BLaER1 (cell line): Measurements from ENCODE around the gene LELP1.
A peak's percentile ranks its signal among the peaks of the same experiment; 100 is the strongest.
"Not testable (repeated sequence)": the region's sequence is repeated elsewhere in the genome, so short reads cannot be mapped to it uniquely, and the experiment has no call there.

Experiments
- H3K27ac ChIP-seq: shearing (Covaris generic); formaldehyde crosslinking; 2 replicates; pipeline ENCODE4 v1.8.1; 2022
- H3K27me3 ChIP-seq: shearing (Covaris generic); formaldehyde crosslinking; 2 replicates; pipeline ENCODE4 v1.8.1; 2022
- H3K36me3 ChIP-seq: shearing (Covaris generic); formaldehyde crosslinking; 2 replicates; pipeline ENCODE4 v1.8.1; 2022
- H3K4me1 ChIP-seq: shearing (Covaris generic); formaldehyde crosslinking; 2 replicates; pipeline ENCODE4 v1.8.1; 2022
- H3K4me2 ChIP-seq: shearing (Covaris generic); formaldehyde crosslinking; 2 replicates; pipeline ENCODE4 v1.8.1; 2022
- H3K4me3 ChIP-seq: shearing (Covaris generic); formaldehyde crosslinking; 2 replicates; pipeline ENCODE4 v1.8.1; 2022
- H3K9ac ChIP-seq: shearing (Covaris generic); formaldehyde crosslinking; 2 replicates; pipeline ENCODE4 v1.8.1; 2022
- H3K9me3 ChIP-seq: shearing (Covaris generic); formaldehyde crosslinking; 2 replicates; pipeline ENCODE4 v1.8.1; 2022
- H4K20me1 ChIP-seq: shearing (Covaris generic); formaldehyde crosslinking; 2 replicates; pipeline ENCODE4 v1.8.1; 2022
- Cebpa-rat ChIP-seq: shearing (Covaris generic); IDR thresholded peaks from 2 replicates; pipeline ENCODE4 v1.8.1; 2022

The LELP1 gene

DNA sequence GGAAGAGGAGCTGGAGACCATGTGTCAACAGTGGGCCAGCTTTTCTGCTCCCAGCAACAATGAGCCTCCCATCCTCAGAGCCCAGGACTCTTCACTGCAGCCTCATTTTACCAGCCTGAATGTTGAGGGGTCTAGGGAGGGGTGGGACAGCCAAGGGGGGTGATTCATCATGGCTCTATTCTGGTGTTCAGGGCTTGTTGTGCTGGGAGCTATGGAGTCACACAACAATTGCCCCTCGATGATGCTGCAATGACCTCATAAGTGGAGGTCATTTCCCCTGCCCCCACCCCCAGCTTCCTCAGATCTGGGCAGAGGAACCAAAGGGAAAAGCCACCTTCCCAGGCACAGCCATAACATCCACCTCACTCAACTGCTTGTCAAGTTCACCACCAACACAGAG lies at the start of gene LELP1:
Gene LELP1, plus strand, starts transcription at position 301 of the 400 bp plus-strand sequence. CDS start 1,278 bp downstream, outside the sequence.
- no peaks in the 10 kb centered on the region for H3K9me3 ChIP-seq
- no peaks in the 10 kb centered on the region for H4K20me1 ChIP-seq
- no peak within 1 kb of the TSS for H3K4me3 ChIP-seq
- H3K4me1 ChIP-seq, result no peaks in the 10 kb centered on the region
- no peak within 1 kb of the TSS for H3K9ac ChIP-seq
- no peak within 1 kb of the TSS for H3K27ac ChIP-seq
- TF ChIP-seq Cebpa-rat, result no peak
- no peak within 1 kb of the TSS for H3K4me2 ChIP-seq
- H3K27me3 ChIP-seq, result no peaks in the 10 kb centered on the region
- H3K36me3 ChIP-seq, result no peaks in the 10 kb centered on the region

DNA sequence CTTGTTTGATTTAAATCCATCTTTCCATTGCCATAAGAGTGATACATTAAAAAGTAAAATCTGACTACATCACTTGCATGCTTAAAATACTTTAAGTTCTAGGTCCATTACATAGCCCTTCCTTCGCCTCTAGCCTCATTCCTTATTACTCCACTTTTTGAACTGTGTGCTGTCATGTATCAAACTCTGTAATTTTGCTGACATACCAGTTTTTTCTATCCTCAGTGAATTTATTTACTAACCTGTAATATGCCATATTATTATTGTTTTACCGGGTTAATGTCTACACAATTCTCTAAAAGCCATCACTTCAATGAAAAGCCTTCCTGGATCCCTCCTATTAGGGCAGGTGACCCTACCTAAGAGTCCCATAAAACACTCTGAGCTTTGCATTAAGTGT lies 47.7 kb upstream of the LELP1 start:
- Histone ChIP-seq H3K9me3 (peaks cover 27% of the 10 kb centered on the region), H3K4me3 (no peak overlapping the region), H3K27me3 (no peaks in the 10 kb centered on the region), H4K20me1 (no peaks in the 10 kb centered on the region), H3K27ac (no peak overlapping the region), H3K36me3 (no peaks in the 10 kb centered on the region), H3K9ac (no peak overlapping the region), H3K4me2 (no peak overlapping the region), H3K4me1 (no peaks in the 10 kb centered on the region)
- TF ChIP-seq Cebpa-rat, result no peak

DNA sequence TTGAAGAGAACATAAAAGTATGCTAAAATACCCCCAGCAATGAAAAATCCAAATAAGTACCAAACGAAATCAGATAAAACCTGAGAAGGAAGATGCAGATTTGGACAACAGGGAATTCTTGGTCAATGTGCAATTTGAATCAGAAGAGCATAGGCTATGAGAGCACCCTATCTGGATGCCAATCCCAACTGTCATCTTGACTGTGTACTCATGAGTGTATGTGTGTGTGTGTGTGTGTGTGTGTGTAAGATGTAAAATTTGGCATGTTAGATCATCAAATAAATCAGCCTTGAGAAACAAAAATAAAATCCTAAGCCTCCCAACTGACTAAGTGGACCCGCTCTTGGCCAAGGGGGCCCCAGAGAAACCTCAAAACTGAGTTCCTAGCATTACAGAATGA lies 34.5 kb upstream of the LELP1 start:
- Histone ChIP-seq H3K9ac (no peak overlapping the region), H3K4me2 (no peak overlapping the region), H3K4me1 (no peaks in the 10 kb centered on the region), H3K36me3 (no peaks in the 10 kb centered on the region), H4K20me1 (no peaks in the 10 kb centered on the region), H3K27me3 (no peaks in the 10 kb centered on the region), H3K9me3 (no peaks in the 10 kb centered on the region), H3K27ac (no peak overlapping the region), H3K4me3 (no peak overlapping the region)
- no peak for TF ChIP-seq Cebpa-rat

DNA sequence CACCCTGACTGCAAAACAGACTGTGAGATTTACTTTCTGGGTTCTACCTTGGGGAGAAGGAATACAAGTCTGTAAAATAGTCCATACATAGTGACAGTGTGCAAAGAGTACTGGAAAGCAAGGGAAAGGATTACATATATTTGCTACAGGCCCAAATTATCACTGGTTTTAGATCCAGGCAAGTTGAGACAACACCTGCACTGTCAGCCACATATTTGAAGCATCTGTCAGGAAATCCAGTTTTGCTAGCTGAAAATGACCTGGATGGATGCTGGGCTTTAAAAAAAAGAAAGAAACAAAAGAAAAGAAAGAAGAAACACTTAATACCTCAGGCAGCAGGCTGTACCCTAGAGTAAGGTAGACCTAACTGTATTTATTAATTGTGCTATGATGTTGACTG lies 28.6 kb upstream of the LELP1 start:
- Histone ChIP-seq H3K27me3 (no peaks in the 10 kb centered on the region), H3K4me1 (no peaks in the 10 kb centered on the region), H3K9me3 (no peaks in the 10 kb centered on the region), H3K9ac (no peak overlapping the region), H3K4me3 (no peak overlapping the region), H3K27ac (no peak overlapping the region), H3K4me2 (no peak overlapping the region), H3K36me3 (no peaks in the 10 kb centered on the region), H4K20me1 (no peaks in the 10 kb centered on the region)
- TF ChIP-seq Cebpa-rat, result no peak

DNA sequence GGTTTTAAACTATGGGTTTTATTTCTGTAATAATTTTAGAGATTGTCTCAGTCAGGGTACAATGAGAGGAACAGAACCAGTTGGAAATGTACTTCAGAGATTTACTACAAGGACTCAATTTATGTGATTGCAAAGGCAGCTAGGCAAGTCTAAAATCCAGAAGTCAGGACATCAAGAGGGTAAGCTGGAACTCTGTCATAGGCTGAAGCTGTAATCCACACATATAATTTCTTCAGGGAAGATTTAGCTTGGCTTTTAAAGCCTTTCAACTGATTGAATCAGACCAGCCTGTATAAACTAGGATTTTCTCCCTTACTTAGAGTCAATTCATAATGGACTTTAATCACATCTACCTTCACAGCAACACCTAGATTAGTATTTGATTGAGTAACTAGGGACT lies 24.3 kb upstream of the LELP1 start:
- no peak overlapping the region for H3K9ac ChIP-seq
- H3K27me3 ChIP-seq, result no peaks in the 10 kb centered on the region
- no peaks in the 10 kb centered on the region for H3K36me3 ChIP-seq

DNA sequence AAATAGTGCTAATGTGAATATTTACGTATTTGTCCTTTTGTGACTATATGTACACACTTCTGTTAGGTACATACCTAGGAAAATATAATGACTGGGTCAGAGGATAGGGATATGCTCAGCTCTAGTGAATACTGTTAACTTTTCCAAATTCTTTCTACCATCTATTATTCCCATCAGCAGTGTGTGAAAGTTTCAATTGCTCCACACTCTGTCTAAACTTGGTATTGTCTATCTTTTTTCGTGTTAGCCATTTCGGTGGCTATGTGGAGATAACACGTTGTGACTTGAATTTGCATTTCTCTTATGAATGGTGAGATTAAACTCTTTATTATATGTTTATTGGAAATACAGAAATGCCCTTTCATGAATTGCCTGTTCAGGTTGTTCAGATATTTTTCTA lies 22.7 kb upstream of the LELP1 start:
- no peaks in the 10 kb centered on the region for H4K20me1 ChIP-seq
- H3K4me3 ChIP-seq, result no peak overlapping the region
- no peak overlapping the region for H3K27ac ChIP-seq
- H3K27me3 ChIP-seq, result no peaks in the 10 kb centered on the region
- peaks cover 13% of the 10 kb centered on the region for H3K9me3 ChIP-seq
- TF ChIP-seq Cebpa-rat, result no peak
- H3K9ac ChIP-seq, result no peak overlapping the region
- no peak overlapping the region for H3K4me2 ChIP-seq
- H3K36me3 ChIP-seq, result no peaks in the 10 kb centered on the region
- H3K4me1 ChIP-seq, result no peaks in the 10 kb centered on the region

More for the DNA sequence above, 24.3 kb upstream of the LELP1 start:
- no peaks in the 10 kb centered on the region for H3K4me1 ChIP-seq
- no peaks in the 10 kb centered on the region for H4K20me1 ChIP-seq
- H3K4me2 ChIP-seq, result no peak overlapping the region
- no peak overlapping the region for H3K27ac ChIP-seq
- H3K9me3 ChIP-seq, result peaks cover 6% of the 10 kb centered on the region
- TF ChIP-seq Cebpa-rat, result no peak
- H3K4me3 ChIP-seq, result no peak overlapping the region

DNA sequence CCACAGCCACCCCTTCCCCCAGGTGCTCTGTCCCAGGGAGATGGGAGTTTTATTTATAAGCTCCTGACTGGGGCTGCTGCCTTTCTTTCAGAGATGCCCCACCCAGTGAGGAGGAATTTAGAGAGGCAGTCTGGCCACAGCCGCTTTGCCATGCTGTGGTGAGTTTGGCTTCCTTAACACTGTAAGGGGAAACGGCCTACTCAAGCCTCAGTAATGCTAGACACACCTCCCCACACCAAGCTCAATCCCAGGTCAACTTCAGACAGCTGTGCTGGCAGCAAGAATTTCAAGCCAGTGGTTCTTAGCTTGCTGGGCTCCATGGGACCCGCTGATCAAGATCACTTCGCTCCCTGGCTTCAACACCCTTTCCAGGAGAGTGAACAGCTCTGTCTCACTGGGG lies 14.9 kb upstream of the LELP1 start:
- not testable (repeated sequence) for H3K36me3 ChIP-seq, H3K4me3 ChIP-seq, H4K20me1 ChIP-seq, H3K27ac ChIP-seq, H3K27me3 ChIP-seq, H3K9ac ChIP-seq
- Histone ChIP-seq H3K4me1 (peaks cover 17% of the 10 kb centered on the region), H3K4me2 (peak overlapping the region; percentile 57), H3K9me3 (peaks cover 23% of the 10 kb centered on the region)

DNA sequence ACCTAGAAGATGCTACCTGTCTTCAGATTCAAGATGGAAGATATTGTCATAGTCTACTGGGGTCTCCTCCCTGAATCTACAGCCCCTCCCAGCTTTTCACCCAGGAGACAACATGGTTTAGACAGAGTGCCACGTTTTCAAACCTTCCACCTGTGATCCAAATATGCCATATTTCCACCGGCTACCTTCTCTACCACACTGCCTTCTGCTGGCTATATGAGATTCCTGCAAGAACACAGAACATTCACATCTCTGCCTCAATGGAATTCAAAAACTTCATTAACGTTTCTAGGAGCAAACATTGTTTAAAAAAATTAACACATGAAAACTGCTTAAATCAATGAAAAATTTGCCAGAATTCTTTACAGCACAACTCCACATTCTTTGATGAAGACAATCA lies 12.9 kb upstream of the LELP1 start:
- no peaks in the 10 kb centered on the region for H3K27me3 ChIP-seq
- no peak overlapping the region for H3K9ac ChIP-seq
- no peaks in the 10 kb centered on the region for H4K20me1 ChIP-seq
- H3K9me3 ChIP-seq, result peaks cover 14% of the 10 kb centered on the region; the same call in 1 of the 2 replicates
- no peak overlapping the region for H3K4me3 ChIP-seq
- TF ChIP-seq Cebpa-rat, result no peak
- H3K27ac ChIP-seq, result no peak overlapping the region
- no peak overlapping the region for H3K4me2 ChIP-seq
- H3K36me3 ChIP-seq, result no peaks in the 10 kb centered on the region
- peaks cover 17% of the 10 kb centered on the region for H3K4me1 ChIP-seq

DNA sequence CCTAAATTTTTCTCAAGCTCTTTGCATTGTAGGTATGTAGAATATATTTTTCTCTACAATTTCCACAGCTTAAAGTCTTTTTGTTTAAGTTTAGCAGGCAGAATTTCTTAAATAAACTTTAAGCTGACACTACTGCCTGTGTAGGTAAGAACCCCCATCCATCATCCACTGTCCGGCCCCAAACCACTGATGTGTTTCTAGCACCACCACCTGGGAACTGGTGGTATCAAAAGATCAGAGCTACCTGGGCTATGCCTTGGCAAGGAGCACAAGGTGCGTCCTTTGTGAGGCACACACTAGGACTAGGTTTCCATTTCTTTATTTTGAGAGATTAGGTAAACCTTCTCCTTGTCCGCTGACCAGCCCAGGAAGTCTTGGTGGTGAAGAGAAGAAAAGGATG lies 10.5 kb upstream of the LELP1 start:
- no peaks in the 10 kb centered on the region for H3K36me3 ChIP-seq
- peaks cover 16% of the 10 kb centered on the region for H3K4me1 ChIP-seq
- no peaks in the 10 kb centered on the region for H4K20me1 ChIP-seq
- no peaks in the 10 kb centered on the region for H3K9me3 ChIP-seq
- no peak overlapping the region for H3K4me3 ChIP-seq
- no peak for TF ChIP-seq Cebpa-rat
- no peak overlapping the region for H3K4me2 ChIP-seq
- H3K9ac ChIP-seq, result no peak overlapping the region
- no peaks in the 10 kb centered on the region for H3K27me3 ChIP-seq
- no peak overlapping the region for H3K27ac ChIP-seq

DNA sequence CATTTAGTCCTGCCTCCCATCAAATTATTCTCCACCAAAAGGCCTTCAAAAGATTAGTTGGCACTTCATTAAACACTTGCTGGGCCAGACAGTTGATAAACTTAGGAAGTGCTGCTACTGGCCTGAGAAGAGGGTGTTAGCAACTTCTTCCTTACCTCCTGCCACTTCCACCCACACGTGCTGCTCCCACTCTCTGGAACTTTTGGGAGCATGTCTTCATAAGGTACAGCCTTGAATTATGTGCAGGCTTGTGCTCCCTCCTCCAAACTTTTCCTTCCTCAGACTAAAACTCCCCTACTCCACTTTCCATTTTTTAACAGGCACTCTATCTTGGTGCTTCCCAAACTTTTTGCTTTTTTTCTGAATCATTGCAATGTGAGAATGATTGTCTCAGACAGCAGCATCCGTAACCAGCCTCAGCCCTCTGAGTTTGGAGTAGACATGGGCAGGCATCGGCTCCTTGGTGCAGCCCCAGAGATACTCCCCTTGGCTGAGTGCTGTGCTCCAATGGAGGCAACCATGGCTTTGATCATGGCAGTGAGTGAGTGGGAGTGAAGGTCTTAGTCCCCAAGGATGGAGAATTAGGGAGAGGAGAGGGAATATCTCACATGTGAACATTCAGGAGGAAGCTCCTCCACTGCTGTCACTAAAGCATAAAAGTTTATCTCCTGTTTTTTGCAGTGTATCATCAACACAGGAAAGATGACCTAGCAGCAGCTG lies 8.7 kb upstream of the LELP1 start:
- H3K4me2 ChIP-seq, result no peak overlapping the region
- 0 out of 2 replicates have a peak, but pooled peaks cover 4% of the 10 kb centered on the region for H3K4me1 ChIP-seq
- H3K9ac ChIP-seq, result no peak overlapping the region
- no peaks in the 10 kb centered on the region for H3K36me3 ChIP-seq
- no peak for TF ChIP-seq Cebpa-rat
- H4K20me1 ChIP-seq, result no peaks in the 10 kb centered on the region
- H3K27ac ChIP-seq, result no peak overlapping the region
- no peaks in the 10 kb centered on the region for H3K27me3 ChIP-seq
- no peaks in the 10 kb centered on the region for H3K9me3 ChIP-seq
- H3K4me3 ChIP-seq, result no peak overlapping the region

DNA sequence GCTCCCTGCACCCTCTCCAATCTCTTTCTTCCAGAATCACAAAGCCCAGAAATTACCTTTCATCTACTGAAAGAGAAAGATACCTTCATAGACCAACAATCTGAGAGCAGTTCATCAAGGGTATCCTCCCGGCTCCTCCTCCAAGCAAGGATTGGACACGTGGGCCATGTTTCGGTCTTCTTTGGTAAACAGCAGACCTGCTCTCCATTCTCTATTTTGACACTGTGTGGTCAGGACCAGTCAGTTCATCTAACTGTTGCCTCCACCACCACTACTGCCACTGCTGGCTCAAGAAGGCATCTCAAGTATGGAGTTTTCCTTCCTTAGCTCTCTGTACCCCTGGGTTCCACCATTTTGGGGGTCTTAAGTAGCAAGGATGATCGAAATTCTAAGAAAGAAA lies 8.0 kb upstream of the LELP1 start:
- Histone ChIP-seq H3K4me2 (no peak overlapping the region), H3K27me3 (no peaks in the 10 kb centered on the region), H3K36me3 (no peaks in the 10 kb centered on the region), H3K4me3 (no peak overlapping the region), H3K9ac (no peak overlapping the region), H4K20me1 (no peaks in the 10 kb centered on the region), H3K9me3 (no peaks in the 10 kb centered on the region), H3K27ac (no peak overlapping the region), H3K4me1 (no peaks in the 10 kb centered on the region)
- TF ChIP-seq Cebpa-rat, result no peak
